Fibroblast of lung (primary cell): Measurements from ENCODE around the gene CCIN. TPM values are rescaled to one million over a fixed set of nuclear protein-coding genes. Genes with fewer than 3 reads are reported as not detected.
A peak's percentile ranks its signal among the peaks of the same experiment; 100 is the strongest.

Experiments
- DNase-seq, 2 donors: peaks; one replicate each; pipeline versions ENCODE4 v3.0.0 to v3.0.0-alpha.2; 2010; ENCODE audit warnings: low read depth in 2 of 2
- H2AFZ ChIP-seq: 2 replicates; pipeline ENCODE4 v1.5.1; 2012; ENCODE audit warnings: low read length, control low read depth, inconsistent platforms
- H3K27ac ChIP-seq: 2 replicates; pipeline ENCODE4 v1.5.1; 2011; ENCODE audit warnings: low read length, control low read depth; ENCODE audit not compliant: insufficient read depth
- H3K27me3 ChIP-seq: 2 replicates; pipeline ENCODE4 v1.5.1; 2011; ENCODE audit warnings: mild to moderate bottlenecking, low read length; ENCODE audit not compliant: control insufficient read depth, insufficient read depth
- H3K36me3 ChIP-seq: 2 replicates; pipeline ENCODE4 v1.5.1; 2011; ENCODE audit warnings: low read length; ENCODE audit not compliant: control insufficient read depth, insufficient read depth
- H3K4me1 ChIP-seq: 2 replicates; pipeline ENCODE4 v1.5.1; 2011; ENCODE audit warnings: low read length; ENCODE audit not compliant: control insufficient read depth, insufficient read depth; ENCODE audit errors: extremely low read depth
- H3K4me2 ChIP-seq: 2 replicates; pipeline ENCODE4 v1.5.1; 2011; ENCODE audit warnings: low read length, control low read depth; ENCODE audit not compliant: insufficient read depth; ENCODE audit errors: extremely low read depth
- H3K4me3 ChIP-seq, 4 experiments: fragments of 200-600 bp in 1 of 4; sonication (generic) in 1 of 4; replicated peaks in 1 of 4; 2 replicates each; pipeline ENCODE4 v1.5.1; 2011 to 2016; ENCODE audit warnings: low read length in 4 of 4, low read depth in 3 of 4, mild to moderate bottlenecking in 3 of 4, control low read depth in 2 of 4, inconsistent platforms in 1 of 4, mixed read lengths in 1 of 4; ENCODE audit not compliant: insufficient read depth in 1 of 4; ENCODE audit errors: control extremely low read depth in 1 of 4
- H3K79me2 ChIP-seq: 2 replicates; pipeline ENCODE4 v1.5.1; 2012; ENCODE audit warnings: mild to moderate bottlenecking, low read length, inconsistent platforms; ENCODE audit not compliant: control insufficient read depth, insufficient read depth
- H3K9ac ChIP-seq: 2 replicates; pipeline ENCODE4 v1.5.1; 2011; ENCODE audit warnings: mild to moderate bottlenecking, low read length, control low read depth; ENCODE audit not compliant: insufficient read depth
- H3K9me3 ChIP-seq: 2 replicates; pipeline ENCODE4 v1.5.1; 2012; ENCODE audit warnings: low read depth, low read length; ENCODE audit not compliant: control insufficient read depth, insufficient read depth
- H4K20me1 ChIP-seq: 2 replicates; pipeline ENCODE4 v1.5.1; 2011; ENCODE audit warnings: low read length; ENCODE audit not compliant: control insufficient read depth, insufficient read depth; ENCODE audit errors: extremely low read depth
- EZH2 ChIP-seq: IDR thresholded peaks from 2 replicates; pipeline ENCODE4 v1.5.1; 2012; ENCODE audit warnings: low read length, control low read depth, mild to moderate bottlenecking; ENCODE audit errors: missing control alignments
- polyA plus RNA-seq, 2 donors: library from polyadenylated mRNA; depleted of rRNA in 1 of 2; stranded (reverse) in 1 of 2; unstranded in 1 of 2; fragments of >200 nt; gene quantifications; 2 replicates each; pipeline ENCODE4 v1.2.1, GENCODE V29; 2011 to 2012; ENCODE audit warnings: missing spikeins in 1 of 2
- total RNA-seq: library from RNA; depleted of rRNA; stranded (reverse); fragments of >200 nt; gene quantifications from 2 replicates; pipeline ENCODE4 v1.2.1, GENCODE V29; 2014
- TF ChIP-seq, protein P1 (sequence below), 2 donors: IDR thresholded peaks in 1 of 2; conservative IDR thresholded peaks in 1 of 2; 1 replicate in 1 of 2; 2 replicates in 1 of 2; pipeline ENCODE4 v1.5.1; 2011 to 2012; ENCODE audit warnings: low read length in 2 of 2, control low read depth in 1 of 2, inconsistent platforms in 1 of 2, low read depth in 1 of 2, mild to moderate bottlenecking in 1 of 2

The CCIN gene
- total and polyA plus RNA-seq, 2 donors (not counting 1 experiment from before 2014, with no cell fraction given): 0.40 to 1.3 TPM

DNA sequence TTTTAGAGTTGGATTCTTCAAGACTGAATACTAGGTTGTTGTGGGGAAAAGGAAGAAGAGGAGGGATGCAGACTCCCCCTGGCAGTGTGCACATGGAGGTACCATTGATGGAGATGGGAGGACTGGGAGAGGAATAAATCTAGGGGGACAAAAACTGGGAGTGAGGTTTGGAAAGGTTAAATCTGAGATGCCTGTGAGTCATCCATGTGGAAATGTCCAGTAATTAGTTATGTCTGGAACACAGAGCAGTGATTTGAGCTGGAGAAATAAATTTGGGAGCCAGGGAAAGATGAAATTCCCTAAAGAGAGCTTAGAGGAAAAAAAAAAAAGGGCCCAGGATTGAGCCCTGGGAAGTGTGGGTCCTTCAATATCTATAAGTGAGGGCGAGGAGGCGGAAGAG is 8.0 kb upstream of the CCIN start:
- no peaks in the 10 kb centered on the region for H3K79me2 ChIP-seq
- peak overlapping the region; percentile 27 for H3K4me2 ChIP-seq
- H2AFZ ChIP-seq: no peak overlapping the region
- TF ChIP-seq, protein P1, sequence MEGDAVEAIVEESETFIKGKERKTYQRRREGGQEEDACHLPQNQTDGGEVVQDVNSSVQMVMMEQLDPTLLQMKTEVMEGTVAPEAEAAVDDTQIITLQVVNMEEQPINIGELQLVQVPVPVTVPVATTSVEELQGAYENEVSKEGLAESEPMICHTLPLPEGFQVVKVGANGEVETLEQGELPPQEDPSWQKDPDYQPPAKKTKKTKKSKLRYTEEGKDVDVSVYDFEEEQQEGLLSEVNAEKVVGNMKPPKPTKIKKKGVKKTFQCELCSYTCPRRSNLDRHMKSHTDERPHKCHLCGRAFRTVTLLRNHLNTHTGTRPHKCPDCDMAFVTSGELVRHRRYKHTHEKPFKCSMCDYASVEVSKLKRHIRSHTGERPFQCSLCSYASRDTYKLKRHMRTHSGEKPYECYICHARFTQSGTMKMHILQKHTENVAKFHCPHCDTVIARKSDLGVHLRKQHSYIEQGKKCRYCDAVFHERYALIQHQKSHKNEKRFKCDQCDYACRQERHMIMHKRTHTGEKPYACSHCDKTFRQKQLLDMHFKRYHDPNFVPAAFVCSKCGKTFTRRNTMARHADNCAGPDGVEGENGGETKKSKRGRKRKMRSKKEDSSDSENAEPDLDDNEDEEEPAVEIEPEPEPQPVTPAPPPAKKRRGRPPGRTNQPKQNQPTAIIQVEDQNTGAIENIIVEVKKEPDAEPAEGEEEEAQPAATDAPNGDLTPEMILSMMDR (conservative IDR thresholded peaks at IDR 0.05 in 1 of 2, IDR thresholded peaks at IDR 0.05 in 1 of 2; ENCODE audit: low read depth in 1 of 2, low read length in 2 of 2): no peak
- no peak for TF ChIP-seq EZH2
- H3K9me3 ChIP-seq: no peaks in the 10 kb centered on the region
- DNase-seq: peak; percentile 53 to 56
- H3K4me3 ChIP-seq: no peak overlapping the region
- no peaks in the 10 kb centered on the region for H3K27me3 ChIP-seq
- H4K20me1 ChIP-seq: no peaks in the 10 kb centered on the region
- H3K9ac ChIP-seq: no peak overlapping the region
- peaks cover 28% of the 10 kb centered on the region for H3K4me1 ChIP-seq
- H3K27ac ChIP-seq: no peak overlapping the region
- no peaks in the 10 kb centered on the region for H3K36me3 ChIP-seq

DNA sequence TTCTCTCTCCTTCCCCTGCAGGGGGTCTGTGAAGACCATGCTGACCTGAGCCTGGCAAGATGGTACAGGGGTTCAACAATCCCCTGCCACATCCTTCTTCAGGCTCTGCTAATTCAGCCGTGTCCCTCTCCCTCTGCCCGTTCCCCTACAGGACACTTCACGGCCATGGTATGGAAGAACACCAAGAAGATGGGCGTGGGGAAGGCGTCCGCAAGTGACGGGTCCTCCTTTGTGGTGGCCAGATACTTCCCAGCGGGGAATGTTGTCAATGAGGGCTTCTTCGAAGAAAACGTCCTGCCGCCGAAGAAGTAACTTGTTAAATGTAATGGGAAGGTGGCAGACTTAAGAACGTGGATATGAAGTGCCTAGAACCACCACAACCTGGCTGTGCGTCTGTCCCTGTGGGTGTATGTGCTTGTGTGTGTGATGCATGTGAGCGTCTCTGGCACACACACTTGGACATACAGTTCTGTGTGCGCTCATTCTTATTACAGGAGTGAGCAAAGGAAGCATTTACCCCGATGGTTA is 6.9 kb upstream of the CCIN start:
- Histone ChIP-seq H4K20me1 (no peaks in the 10 kb centered on the region), H3K9ac (no peak overlapping the region), H2AFZ (no peak overlapping the region), H3K79me2 (no peaks in the 10 kb centered on the region), H3K9me3 (no peaks in the 10 kb centered on the region), H3K27me3 (no peaks in the 10 kb centered on the region), H3K4me2 (no peak overlapping the region), H3K27ac (no peak overlapping the region), H3K4me3 (no peak overlapping the region), H3K36me3 (no peaks in the 10 kb centered on the region), H3K4me1 (peaks cover 28% of the 10 kb centered on the region)
- DNase-seq: no peak
- no peak for TF ChIP-seq EZH2
- TF ChIP-seq, protein P1 (conservative IDR thresholded peaks at IDR 0.05 in 1 of 2, IDR thresholded peaks at IDR 0.05 in 1 of 2; ENCODE audit: low read depth in 1 of 2, low read length in 2 of 2): no peak

DNA sequence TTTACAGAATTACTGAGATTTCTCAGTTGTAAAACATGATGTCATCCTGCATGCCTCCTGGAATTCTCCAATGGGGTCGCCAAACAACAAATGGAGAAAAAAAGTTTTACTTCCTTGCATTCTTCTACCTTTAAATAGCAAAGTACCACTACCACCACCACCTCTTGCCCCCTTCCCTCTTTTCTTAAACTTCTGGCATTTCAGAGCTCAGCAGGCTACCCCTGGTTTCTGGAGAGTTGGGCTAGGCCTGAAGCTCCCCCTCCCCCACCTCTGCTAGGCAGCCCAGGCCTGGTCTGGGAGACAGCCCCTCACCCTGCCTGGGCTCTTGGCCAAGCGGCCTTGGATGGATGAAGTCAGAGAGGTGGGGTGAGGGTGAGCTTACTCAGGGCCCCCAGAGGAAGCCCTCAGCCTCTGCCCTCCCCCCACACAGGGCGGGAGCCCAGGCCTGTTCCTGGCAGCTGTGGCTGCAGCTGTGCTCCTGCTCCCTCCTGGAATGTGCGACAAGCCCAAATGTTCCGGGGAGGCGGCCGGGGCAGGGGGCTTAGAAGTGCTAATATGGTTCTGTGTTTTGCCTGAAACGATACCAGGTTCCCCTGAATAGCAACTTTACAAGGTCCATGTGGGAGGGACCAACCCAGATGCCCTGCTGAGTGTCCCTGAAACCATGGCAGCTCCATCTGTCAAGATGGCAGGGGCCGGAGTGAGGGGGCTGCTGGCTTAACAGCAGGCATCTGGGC is 6.0 kb upstream of the CCIN start:
- Histone ChIP-seq H3K4me2 (peak overlapping the region; percentile 51), H3K79me2 (no peaks in the 10 kb centered on the region), H2AFZ (peak overlapping the region; percentile 7), H3K27me3 (no peaks in the 10 kb centered on the region), H4K20me1 (no peaks in the 10 kb centered on the region), H3K4me3 (no peak overlapping the region), H3K36me3 (no peaks in the 10 kb centered on the region), H3K9ac (no peak overlapping the region), H3K4me1 (peaks cover 28% of the 10 kb centered on the region), H3K27ac (peak overlapping the region; percentile 38), H3K9me3 (no peaks in the 10 kb centered on the region)
- DNase-seq: peak; percentile 93 to 94
- TF ChIP-seq EZH2: no peak
- TF ChIP-seq, protein P1 (conservative IDR thresholded peaks at IDR 0.05 in 1 of 2, IDR thresholded peaks at IDR 0.05 in 1 of 2; ENCODE audit: low read depth in 1 of 2, low read length in 2 of 2): no peak
